GM21447 (cell line): ENCODE data around the gene AGAP5.
"Not testable (repeated sequence)": the region's sequence is repeated elsewhere in the genome, so short reads cannot be mapped to it uniquely, and the experiment has no call there.

ENCODE experiments used
- ATAC-seq: cut with Tn5 transposase; IDR thresholded peaks from one replicate; pipeline ENCODE4 v1.9.1; 2021; ENCODE audit not compliant: unreplicated experiment

The AGAP5 gene

DNA sequence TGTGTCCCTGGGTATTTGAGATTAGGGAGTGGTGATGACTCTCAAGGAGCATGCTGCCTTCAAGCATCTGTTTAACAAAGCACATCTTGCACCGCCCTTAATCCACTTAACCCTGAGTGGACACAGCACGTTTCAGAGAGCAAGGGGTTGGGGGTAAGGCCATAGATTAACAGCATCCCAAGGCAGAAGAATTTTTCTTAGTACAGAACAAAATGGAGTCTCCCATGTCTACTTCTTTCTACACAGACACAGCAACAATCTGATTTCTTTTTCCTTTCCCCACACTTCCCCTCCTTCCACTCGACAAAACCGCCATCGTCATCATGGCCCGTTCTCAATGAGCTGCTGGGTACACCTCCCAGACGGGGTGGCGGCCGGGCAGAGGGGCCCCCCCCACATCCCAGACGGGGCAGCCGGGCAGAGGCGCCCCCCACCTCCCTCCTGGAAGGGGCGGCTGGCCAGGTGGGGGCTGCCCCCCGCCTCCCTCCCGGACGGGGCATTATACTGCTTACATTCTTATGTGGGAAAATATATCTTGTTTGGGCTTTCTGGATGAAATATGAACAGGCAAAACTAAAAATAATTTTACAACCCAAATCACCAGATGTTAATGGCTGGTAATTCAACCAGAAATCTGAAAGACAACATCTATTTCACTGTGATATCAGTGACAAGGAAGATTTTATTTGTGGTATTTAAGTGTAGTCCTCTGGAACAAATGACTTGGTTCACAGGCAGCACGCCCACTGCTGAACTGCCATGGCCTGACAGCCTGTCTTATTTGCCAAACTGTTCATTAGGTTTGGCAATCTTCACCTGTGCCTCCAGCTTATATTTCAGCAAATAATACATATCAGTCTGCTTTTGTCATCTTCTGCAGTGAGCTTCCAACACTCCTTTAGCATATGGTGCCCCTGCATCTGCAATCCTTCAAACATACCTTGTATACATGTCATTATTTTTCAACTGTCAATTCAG, 17.6 kb upstream of the AGAP5 start:
- ATAC-seq, result not testable (repeated sequence)

GRCh38 chr10:73714483-73714882, 16.6 kb upstream of the AGAP5 start:
- not testable (repeated sequence) for ATAC-seq

DNA sequence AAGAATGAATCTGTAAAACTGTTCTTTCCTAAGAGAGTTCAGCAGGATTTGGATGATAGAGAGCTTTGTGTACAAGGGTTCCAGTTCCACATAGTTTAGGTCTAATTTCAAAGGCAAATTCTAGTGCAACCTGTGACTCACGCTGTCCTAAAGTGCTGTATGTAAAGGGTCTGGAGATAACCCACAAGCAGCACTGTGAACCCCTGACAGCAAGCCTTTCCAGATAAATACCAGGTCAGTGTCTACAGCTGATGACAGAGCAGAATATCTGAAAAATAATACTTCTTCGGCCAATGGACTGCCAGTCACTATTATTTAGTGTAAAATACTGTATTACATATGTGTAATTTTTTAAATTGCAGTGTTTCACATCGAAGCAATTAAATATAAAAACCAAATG, 16.0 kb upstream of the AGAP5 start:
- not testable (repeated sequence) for ATAC-seq

- ATAC-seq, result not testable (repeated sequence)
Observed at GRCh38 chr10:73711683-73712082, 13.8 kb upstream of the AGAP5 start.

- ATAC-seq, result not testable (repeated sequence)
Observed at GRCh38 chr10:73708122-73708521, 10.2 kb upstream of the AGAP5 start.

- not testable (repeated sequence) for ATAC-seq
Observed at GRCh38 chr10:73707628-73708027, 9.7 kb upstream of the AGAP5 start.

DNA sequence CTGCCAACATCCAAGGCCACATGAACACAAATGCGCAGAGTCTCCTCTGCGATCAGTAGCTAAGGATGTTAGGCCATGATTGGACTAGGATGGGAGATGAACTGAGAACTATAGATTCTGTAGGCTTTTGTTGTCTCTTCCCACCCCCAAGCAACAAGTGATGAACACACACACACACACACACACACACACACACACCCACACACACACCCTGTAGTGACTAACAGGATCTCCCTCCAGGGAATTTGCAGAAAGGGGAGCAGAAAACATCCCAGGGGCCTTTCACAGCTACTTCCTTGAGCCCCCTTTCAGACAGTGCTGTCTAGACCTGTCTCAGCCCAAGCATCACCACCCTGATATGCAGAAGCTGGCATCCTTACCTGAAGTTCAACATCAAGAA, 8.6 kb upstream of the AGAP5 start:
- not testable (repeated sequence) for ATAC-seq

DNA sequence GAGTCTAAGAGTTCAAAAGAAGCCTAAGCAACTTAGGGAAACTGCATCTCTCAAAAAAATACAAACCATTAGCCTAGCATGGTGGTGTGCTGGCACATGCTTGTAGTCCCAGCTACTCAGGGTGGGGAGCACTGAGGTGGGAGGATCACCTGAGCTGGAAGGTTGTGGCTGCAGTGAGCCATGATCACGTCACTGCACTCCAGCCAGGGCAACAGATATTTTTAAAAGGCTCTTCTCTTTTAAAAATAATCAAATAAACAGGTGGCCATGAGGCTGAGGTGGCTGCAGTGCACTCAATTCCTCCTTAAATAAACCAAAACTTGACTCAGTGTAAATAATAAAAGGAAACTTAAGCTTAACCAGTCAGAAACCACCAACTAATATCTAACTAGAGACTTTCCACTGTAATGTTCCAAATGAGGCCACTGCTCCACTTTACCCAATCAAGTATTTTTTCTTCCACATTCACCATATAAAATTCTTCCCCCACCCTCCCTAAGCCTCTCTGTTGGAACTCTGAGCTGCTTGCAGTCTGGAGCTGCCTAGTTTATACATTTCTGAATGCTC, 7.7 kb upstream of the AGAP5 start:
- not testable (repeated sequence) for ATAC-seq

DNA sequence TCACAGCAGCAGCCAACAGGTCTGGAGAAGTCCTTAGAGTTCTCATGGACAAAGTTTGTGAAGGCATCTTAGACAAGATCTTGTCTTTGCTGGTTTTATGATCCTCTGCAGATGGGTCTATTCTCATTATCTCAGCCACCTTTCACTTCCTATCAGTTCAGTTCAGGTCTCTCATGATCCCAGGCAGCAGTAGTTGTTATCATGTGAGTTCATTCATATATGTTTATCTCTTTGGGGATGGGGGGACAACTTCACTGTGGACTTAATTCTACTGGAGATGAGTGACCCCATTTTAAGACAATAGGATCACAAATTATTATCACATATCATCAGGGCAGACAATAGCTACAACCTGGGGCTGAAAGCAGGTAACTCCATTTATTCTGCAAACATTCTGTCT, 6.0 kb upstream of the AGAP5 start:
- not testable (repeated sequence) for ATAC-seq

GRCh38 chr10:73698819-73699218, 910 bp upstream of the AGAP5 start:
- ATAC-seq, result not testable (repeated sequence)

DNA sequence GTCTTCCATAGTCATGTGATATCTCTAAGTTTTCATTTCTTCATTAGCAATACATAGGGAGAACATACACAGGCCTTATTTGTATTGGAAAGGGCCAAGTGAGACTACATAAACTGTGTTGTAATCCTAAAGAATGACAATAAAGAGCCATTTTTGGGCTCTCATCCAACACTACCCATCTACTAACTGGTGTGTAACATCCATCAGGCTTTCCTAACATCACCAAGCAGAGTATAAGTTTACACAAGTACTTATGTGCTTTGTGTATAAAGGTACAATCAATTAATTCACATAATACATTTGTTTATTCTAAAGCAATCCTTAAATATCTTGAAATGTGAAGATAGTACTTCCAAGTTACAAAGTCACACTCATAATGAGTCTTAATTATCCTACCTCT, 2.6 kb downstream of the AGAP5 start:
- not testable (repeated sequence) for ATAC-seq

GRCh38 chr10:73690755-73691154, 7.2 kb downstream of the AGAP5 start:
- not testable (repeated sequence) for ATAC-seq

GRCh38 chr10:73689596-73689995, 8.3 kb downstream of the AGAP5 start:
- ATAC-seq, result not testable (repeated sequence)

- not testable (repeated sequence) for ATAC-seq
Observed at GRCh38 chr10:73687641-73688040, 10.3 kb downstream of the AGAP5 start.

GRCh38 chr10:73674546-73674945, 23.4 kb downstream of the AGAP5 start:
- not testable (repeated sequence) for ATAC-seq

DNA sequence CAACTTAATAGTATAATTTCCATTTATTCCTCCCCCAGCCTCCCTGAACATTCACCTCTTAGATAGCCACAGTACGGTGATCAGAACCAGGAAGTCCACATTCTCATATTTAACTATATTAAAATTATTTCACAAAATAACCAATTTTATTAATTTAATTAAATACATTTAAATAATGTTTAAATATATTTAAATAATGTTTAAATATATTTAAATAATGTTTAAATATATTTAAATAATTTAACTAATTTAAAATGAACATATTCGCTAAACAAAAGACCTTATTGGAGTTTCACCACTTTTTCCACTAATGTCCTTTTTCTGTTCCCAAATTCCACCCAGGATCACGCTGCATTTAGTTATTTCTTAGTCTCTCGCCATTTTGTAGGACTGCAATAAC, 29.5 kb downstream of the AGAP5 start:
- ATAC-seq, result not testable (repeated sequence)

DNA sequence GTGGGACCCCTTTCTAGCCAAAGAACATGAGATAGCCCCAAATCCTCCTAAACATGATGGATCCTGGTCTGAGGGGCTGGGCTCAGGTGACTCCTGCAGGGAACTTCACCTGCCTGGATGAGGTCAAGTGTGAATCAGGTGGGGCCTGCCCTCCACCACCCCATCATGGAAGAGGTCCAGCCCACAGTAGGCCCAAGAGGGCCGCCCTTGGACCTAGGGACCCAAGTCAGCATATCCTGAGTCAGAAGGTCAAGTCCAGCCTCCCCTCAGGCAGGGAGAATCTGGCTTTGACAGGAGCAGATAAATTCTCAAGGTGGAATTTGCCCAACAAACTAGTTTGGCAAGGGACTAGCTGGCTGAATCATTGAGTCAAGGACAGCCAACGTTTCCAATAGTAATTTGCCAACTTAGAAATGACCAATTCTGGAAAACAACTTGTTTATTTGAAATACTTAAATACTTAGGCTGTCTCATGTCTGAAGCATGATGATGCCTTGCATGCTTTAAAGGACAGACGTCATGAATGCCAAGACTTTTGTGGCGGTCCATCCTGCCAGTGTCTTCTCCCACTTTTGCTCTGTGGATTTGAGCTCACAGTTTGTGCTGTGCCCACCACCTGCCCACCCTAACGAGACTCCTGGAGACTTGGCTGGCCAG, 31.6 kb downstream of the AGAP5 start:
- ATAC-seq, result not testable (repeated sequence)

DNA sequence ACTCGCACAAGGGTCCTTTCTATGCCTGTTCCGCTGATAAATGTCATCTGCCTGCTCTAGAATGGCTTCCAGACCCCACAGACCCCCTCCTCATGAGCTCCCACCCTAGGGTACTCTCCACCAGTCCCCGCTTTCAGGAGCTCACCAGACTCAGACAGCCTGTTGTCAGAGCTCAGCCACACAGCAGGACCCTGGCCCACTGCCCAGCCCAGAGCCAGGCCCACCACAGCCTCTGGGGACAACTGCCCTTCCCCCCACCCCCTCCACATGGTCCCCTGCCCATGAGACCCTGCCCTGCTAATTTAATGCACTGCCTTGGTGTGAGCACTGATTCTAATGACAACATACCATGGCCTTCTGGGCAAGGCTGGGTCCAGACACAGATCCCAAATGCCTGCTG, 32.3 kb downstream of the AGAP5 start:
- not testable (repeated sequence) for ATAC-seq

DNA sequence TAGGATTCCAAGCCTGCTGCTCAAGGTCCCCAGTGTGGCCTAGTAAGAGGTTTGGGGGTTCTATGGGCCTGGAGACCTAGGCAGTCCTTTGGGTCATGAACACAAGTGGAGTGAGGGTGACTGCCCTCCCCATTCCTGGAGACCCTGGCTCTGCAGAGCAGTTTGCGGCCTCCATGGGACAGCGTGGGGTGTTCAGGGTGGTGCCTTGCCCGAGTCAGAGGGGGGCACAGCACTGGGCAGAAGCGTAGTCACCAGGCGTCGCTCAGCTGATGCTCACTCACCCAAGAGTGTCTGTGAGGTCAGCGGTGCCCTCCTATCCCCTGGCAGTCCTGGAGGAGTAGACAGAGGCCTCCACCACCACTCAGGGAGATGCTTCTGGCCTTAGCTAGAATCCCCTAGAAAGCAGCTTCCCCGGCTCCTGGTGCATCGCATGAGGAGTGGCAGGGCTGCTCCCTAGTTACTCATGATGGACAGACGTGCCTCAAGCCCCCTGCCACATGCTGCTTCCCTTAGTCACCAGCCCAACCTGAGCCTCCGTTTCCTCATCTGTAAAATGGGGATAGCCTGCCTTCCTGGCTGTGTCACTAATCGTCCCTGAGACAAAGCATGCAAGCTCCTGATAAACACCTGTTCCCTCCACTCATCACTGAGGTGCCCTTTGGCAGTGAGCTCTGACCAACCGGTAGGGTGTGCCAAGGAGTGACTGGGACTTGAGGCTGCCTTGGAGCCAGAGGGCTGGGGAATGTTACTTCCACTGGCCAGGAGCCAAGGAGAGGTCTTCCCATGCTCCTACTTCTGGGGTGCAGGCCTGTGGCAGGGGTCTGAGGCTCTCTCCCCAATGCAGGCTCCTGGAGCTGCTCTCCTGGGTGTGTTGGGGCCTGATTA, 33.5 kb downstream of the AGAP5 start:
- not testable (repeated sequence) for ATAC-seq

DNA sequence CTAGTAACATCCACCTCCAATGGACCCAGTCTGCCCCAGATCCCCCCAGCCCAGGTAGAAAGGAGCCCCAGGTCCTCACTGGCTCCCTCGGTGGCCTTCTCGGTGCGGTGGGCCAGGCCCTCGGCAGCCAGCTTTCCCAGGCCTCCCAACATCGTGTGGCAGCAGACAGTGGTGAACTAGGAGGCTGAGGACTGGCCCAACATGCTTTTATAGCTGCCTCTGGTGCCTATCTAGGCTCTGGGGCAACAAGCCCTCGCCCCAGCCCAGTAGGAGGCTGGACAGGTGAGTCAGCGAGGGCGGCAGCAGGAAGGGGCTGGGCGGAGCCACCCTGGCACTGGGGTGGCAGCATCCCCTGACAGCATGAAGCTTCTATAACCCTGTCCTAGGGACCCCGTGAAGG, 34.3 kb downstream of the AGAP5 start:
- ATAC-seq, result not testable (repeated sequence)

DNA sequence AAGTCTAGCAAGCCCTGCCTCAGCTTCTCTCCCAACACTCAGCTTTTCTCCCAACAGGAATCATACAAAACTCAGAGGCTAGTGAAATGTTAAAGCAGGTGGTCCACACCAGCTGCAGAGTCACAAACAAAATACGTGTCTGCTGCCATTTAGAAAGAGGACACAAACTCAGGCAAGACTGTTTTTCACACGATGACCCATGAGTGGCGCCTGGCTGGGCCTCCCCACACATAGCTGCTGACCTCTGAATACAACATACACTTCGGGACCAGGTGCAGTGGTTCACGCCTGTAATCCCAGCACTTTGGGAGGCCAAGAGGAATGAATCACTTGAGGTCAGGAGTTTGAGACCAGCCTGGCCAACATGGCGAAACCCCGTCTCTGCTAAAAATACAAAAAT, 35.2 kb downstream of the AGAP5 start:
- ATAC-seq, result not testable (repeated sequence)
